Effector CD4-positive, alpha-beta T cell (primary cell): ENCODE data around the gene NPW.
A peak's percentile ranks its signal among the peaks of the same experiment; 100 is the strongest.

Experiments used
- DNase-seq: peaks from one replicate; pipeline ENCODE4 v3.0.0-alpha.2; 2020

NPW gene

GRCh38 chr16:2037115-2037514 lies 17.5 kb downstream of the NPW start:
- no peak for DNase-seq

DNA sequence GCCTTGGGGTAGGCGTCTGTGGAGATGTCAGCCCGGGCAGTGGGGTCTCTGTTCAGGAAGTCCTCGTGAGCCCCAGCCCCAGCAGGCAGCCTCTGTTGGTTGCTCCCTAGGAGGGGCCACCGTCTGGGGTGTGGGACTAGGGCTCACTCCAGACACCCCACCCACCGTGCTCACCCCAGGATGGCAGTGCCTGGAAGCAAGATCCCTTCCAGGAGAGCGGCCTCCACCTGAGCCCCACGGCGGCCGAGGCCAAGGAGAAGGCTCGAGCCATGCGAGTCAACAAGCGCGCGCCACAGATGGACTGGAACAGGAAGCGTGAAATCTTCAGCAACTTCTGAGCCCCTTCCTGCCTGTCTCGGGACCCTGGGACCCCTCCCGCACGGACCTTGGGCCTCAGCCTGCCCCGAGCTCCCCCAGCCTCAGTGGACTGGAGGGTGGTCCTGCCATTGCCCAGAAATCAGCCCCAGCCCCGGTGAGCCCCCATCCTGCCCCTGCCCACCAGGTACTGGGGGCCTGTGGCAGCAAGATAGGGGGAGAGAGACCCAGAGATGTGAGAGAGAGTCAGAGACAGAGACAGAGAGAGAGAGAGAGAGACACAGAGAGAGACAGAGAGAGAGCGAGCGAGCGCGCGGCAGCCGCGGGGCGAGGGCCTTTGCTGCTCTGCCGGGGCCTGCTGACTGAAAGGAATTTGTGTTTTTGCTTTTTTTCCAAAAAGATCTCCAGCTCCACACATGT lies 18.2 kb downstream of the NPW start:
- no peak for DNase-seq

- DNase-seq = no peak
Observed at GRCh38 chr16:2038382-2039231, 19.0 kb downstream of the NPW start.

GRCh38 chr16:2039274-2040031 lies 19.9 kb downstream of the NPW start:
- DNase-seq = no peak

- DNase-seq = no peak
Observed at GRCh38 chr16:2040041-2040786, 20.6 kb downstream of the NPW start.

- no peak for DNase-seq
Observed at GRCh38 chr16:2040787-2041522, 21.4 kb downstream of the NPW start.

- DNase-seq = no peak
Observed at GRCh38 chr16:2042171-2042985, 22.8 kb downstream of the NPW start.

DNA sequence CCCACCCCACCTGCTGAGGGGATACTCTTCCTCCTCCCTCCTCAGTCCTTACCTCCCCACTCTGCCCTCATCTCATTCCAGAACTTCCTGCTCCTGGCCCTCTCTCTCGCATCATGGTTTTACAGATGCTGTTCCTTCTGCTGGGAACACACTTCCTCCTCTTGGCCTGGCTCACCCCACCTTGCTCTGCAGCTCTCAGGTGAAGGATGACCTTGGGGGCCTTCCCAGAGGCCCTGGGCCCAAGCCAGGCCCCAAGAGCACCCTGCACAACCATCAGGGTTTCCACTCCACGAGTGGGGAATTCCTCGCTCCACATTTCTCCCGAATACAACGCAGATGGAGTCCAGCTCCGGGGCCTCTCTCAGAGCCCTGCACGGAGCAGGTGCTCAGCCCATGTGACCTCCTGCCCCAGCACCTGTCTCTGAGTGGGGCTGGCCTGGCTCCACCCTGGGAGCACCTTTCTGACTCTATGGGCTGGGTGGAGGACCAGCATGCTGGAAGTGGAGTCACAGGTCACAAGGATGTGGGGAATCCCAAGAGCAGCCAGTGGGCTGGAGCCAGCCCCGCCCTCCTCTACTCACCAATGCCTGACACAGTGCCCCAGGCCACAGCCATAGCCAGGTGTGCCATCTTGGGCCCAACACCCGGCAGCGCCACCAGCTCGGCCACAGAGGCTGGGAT lies 23.5 kb downstream of the NPW start:
- DNase-seq = no peak

- DNase-seq = no peak
Observed at GRCh38 chr16:2043667-2044451, 24.3 kb downstream of the NPW start.

- DNase-seq = no peak
Observed at GRCh38 chr16:2044541-2044940, 25.0 kb downstream of the NPW start.

- no peak for DNase-seq
Observed at GRCh38 chr16:2045965-2046892, 26.6 kb downstream of the NPW start.

DNA sequence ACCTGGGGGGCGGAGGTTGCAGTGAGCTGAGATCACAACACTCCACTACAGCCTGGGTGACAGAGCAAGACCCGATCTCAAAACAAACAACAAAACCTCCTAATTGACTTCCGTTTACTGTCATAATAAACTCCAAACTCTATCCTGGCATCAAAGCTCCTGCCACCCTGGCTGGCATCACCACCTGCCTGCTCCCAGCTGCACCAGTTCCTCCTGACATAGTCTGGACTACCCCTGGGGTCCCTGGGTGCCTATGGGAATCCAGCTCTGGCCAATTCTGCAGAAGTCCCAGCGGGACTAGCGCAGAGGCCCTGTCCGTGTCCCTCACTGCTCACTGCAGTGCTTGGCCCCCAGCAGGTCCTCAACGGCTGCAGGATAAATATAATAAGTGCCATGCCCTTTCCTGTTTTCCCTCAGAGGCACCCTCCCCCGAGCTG lies 27.3 kb downstream of the NPW start:
- DNase-seq = no peak

GRCh38 chr16:2047330-2048115 lies 27.9 kb downstream of the NPW start, which contains the start of the genes NTHL1 and TSC2:
Gene NTHL1, minus strand, starts transcription at chr16:2047834. Its CDS starts 11 bp downstream, at chr16:2047823.
Gene TSC2, plus strand, starts transcription at chr16:2047985. Its CDS starts 631 bp downstream, at chr16:2048616.
- DNase-seq = peak; percentile 91

DNA sequence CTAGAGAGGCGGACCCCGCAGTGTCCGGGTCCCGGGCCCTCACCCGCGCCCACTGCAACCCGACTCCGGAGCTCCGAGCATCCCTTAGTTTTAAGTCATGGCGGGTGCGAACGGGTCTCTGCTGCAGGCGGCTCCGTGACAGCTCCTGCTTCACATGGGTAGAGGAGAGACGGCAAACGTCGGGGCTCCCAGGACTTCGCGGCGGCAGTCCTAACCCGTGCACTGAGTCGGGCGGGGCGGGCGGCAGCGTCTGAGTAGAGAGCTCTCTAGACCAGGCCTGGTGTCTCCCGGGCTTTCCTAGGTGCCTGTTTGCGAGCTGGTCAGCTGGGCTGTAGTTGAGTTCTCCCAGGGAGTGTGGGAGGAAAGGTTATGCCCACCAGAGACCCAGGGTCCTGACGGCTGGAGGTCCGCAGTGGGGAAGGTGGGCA lies 28.5 kb downstream of the NPW start:
- no peak for DNase-seq

DNA sequence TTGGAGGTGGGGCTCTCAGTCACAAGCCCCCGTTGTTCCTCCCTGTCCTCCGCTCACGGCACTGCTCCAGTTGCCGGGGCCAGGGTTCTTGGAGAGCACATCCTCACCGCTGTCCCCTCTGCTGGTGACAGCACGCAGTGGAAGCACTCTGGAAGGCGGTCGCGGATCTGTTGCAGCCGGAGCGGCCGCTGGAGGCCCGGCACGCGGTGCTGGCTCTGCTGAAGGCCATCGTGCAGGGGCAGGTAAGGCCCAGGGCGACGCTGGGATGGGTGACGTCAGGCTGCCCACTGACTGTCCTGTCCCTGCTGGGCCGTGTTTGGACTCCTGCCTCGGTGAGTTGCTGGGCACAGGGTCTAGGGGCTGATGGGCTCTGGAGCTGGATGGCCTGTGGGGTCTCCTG lies 33.6 kb downstream of the NPW start:
- no peak for DNase-seq

DNA sequence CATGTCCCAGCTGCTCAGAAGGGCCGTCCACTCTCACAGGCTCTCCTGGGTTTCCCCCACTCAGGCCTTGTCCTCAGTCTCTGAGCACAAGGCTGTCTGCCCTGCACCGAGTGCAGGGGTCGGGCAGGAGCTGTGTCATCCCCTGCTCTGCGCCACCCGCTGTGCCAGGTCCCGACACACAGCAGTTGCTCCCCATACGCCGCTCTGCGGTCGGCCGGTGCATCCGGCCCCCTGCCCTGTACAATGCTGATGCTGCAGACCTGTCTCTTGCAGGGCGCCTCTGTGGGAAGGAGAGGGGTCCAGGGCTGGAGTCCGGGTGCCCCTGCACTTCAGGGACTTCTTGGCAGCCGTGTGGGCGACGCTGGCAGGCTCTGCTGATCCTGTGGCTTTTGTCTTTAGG lies 34.3 kb downstream of the NPW start:
- DNase-seq = no peak

DNA sequence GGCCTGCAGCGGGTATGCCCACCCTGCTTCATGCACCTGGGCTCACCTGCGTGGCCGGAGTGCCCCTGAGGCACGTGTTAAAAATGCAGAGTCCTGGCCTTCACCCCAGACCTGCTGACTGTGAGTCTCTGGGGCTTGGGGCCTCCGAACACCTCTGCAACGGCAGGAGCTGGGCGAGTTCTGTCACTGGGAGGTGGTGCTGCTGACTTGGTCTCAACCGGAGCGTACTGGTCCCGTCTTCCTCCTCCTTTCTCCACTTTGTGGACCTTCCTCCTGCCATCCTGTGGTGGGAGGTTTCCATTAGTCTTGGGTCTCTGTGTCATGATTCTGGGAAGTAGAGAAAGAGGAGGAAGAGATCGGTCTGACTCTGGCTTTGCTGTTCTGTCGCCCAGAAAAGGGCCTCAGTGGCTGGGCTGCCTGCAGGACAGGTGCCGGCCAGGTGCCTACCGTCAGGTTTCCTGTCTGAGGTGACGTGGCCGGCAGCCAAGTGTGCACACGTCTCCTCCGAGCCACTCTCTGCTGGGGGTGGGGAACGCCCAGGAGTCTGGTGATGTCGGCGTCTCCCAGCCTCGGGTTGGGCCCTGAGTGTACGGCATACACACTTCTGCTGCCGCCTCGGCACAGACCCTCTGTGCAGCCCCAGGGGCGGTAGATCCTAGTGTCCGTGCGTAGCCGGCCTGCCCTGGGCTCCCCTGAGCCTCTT lies 35.1 kb downstream of the NPW start:
- no peak for DNase-seq
